DND-41 (cell line): ENCODE data around the gene EIF3A.

Experiments used
- EZH2 ChIP-seq: IDR thresholded peaks from 3 replicates; pipeline ENCODE4 v1.6.1; 2012; ENCODE audit warnings: borderline replicate concordance, low read depth, mild to moderate bottlenecking, moderate library complexity, low read length, inconsistent platforms; ENCODE audit not compliant: severe bottlenecking
- TF ChIP-seq, protein P1 (sequence below): IDR thresholded peaks from 2 replicates; pipeline ENCODE4 v1.5.1; 2012; ENCODE audit warnings: borderline replicate concordance, low read length, moderate library complexity, mild to moderate bottlenecking; ENCODE audit not compliant: poor library complexity, severe bottlenecking; ENCODE audit errors: extremely low read depth

DNA sequence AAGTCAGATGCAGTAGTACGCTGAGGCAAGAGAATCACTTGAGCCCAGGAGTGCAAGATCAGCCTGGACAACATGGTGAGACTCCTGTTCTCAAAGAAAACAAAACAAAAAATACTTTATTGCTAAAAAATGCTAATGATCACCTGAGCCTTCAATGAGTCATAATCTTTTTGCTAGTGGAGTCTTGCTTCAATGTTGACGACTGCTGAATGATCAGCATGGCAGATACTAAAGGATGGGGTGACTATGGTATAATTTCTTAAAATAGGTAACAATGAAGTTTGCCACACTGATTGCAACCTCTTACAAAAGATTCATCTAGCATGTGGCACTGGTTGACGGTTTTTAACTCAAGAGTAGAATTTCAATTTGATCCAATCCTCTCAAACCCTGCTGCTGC lies 28.8 kb downstream of the EIF3A start:
- TF ChIP-seq, protein P1, sequence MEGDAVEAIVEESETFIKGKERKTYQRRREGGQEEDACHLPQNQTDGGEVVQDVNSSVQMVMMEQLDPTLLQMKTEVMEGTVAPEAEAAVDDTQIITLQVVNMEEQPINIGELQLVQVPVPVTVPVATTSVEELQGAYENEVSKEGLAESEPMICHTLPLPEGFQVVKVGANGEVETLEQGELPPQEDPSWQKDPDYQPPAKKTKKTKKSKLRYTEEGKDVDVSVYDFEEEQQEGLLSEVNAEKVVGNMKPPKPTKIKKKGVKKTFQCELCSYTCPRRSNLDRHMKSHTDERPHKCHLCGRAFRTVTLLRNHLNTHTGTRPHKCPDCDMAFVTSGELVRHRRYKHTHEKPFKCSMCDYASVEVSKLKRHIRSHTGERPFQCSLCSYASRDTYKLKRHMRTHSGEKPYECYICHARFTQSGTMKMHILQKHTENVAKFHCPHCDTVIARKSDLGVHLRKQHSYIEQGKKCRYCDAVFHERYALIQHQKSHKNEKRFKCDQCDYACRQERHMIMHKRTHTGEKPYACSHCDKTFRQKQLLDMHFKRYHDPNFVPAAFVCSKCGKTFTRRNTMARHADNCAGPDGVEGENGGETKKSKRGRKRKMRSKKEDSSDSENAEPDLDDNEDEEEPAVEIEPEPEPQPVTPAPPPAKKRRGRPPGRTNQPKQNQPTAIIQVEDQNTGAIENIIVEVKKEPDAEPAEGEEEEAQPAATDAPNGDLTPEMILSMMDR = no peak
- TF ChIP-seq EZH2 = no peak
